Colonic mucosa (tissue), 4 donors: ENCODE results near the gene TSFM. TPM values are rescaled to one million over a fixed set of nuclear protein-coding genes. Genes with fewer than 3 reads are reported as not detected.

Experiments
- DNase-seq: peaks from one replicate; pipeline ENCODE4 v3.0.0-alpha.2; 2020
- H3K27ac ChIP-seq: fragments of 200-600 bp; one replicate; pipeline ENCODE4 v1.8.0; 2021
- H3K27me3 ChIP-seq: fragments of 200-600 bp; one replicate; pipeline ENCODE4 v1.8.0; 2021
- H3K36me3 ChIP-seq: fragments of 200-600 bp; one replicate; pipeline ENCODE4 v1.8.0; 2021
- H3K4me1 ChIP-seq: fragments of 200-600 bp; one replicate; pipeline ENCODE4 v1.8.0; 2021; ENCODE audit warnings: mild to moderate bottlenecking
- H3K4me3 ChIP-seq: fragments of 200-600 bp; one replicate; pipeline ENCODE4 v1.8.0; 2021
- H3K9ac ChIP-seq, 2 donors: one replicate each; pipeline ENCODE4 v1.7.0; 2013; ENCODE audit warnings: control low read depth in 2 of 2, low read depth in 2 of 2, low read length in 2 of 2
- H3K9me3 ChIP-seq: fragments of 200-600 bp; one replicate; pipeline ENCODE4 v1.8.0; 2021
- CTCF ChIP-seq: fragments of 200-600 bp; IDR thresholded peaks from one replicate; pipeline ENCODE4 v1.8.0; 2022; ENCODE audit warnings: antibody characterized with exemption, mild to moderate bottlenecking
- intact Hi-C: fragments of 100-400 bp; cut with DNase I; formaldehyde crosslinking; loops from one replicate; pipeline ENCODE4 v1.14.1; 2022
- total RNA-seq, 2 donors: library from RNA; stranded (reverse); fragmentation: NEBNext Ultra II Directional in 1 of 2; extraction: Animal tissue kit (Norgen Biotek cat#: 25700) in 1 of 2; gene quantifications; one replicate each; pipeline ENCODE4 v1.2.1, GENCODE V29; 2021
- donor health status: healthy.
- donor health status: DM: no; HTN: no; CAD: no.
- donor health status: DM: no; HTN: no; CAD: no.

Gene TSFM
- total RNA-seq, 2 donors from 2014 or later = 35.6 to 68.9 TPM

GRCh38 chr12:57764662-57765002, 18.0 kb upstream of the TSFM start:
- Histone ChIP-seq H3K9me3 (no peaks in the 10 kb centered on the region), H3K27ac (no peak overlapping the region), H3K27me3 (peaks cover 25% of the 10 kb centered on the region), H3K9ac (peak overlapping the region; percentile 57 to 62), H3K4me1 (peaks cover 8% of the 10 kb centered on the region), H3K36me3 (no peaks in the 10 kb centered on the region), H3K4me3 (peak overlapping the region; percentile 47)
- DNase-seq = peak; percentile 50
- no peak for TF ChIP-seq CTCF
- intact Hi-C loops = no loop called here

- peak overlapping the region; percentile 57 to 62 for H3K9ac ChIP-seq
- H3K27me3 ChIP-seq = peaks cover 25% of the 10 kb centered on the region
- H3K4me3 ChIP-seq = peak overlapping the region; percentile 47
- peak; percentile 60 for DNase-seq
- H3K27ac ChIP-seq = no peak overlapping the region
- no peak for TF ChIP-seq CTCF
- peaks cover 8% of the 10 kb centered on the region for H3K4me1 ChIP-seq
- no peaks in the 10 kb centered on the region for H3K36me3 ChIP-seq
- intact Hi-C loops = no loop called here
- no peaks in the 10 kb centered on the region for H3K9me3 ChIP-seq
Observed at GRCh38 chr12:57765003-57765697, 17.4 kb upstream of the TSFM start.

- Histone ChIP-seq H3K36me3 (no peaks in the 10 kb centered on the region), H3K27ac (no peak overlapping the region), H3K9me3 (no peaks in the 10 kb centered on the region), H3K4me3 (peak overlapping the region; percentile 47), H3K4me1 (peaks cover 8% of the 10 kb centered on the region), H3K9ac (peak overlapping the region in 1 of 2 donors; percentile 57), H3K27me3 (peaks cover 25% of the 10 kb centered on the region)
- no peak for TF ChIP-seq CTCF
- no peak for DNase-seq
- intact Hi-C loops = no loop called here
Observed at GRCh38 chr12:57765698-57766463, 16.7 kb upstream of the TSFM start.

GRCh38 chr12:57766464-57767304, 15.9 kb upstream of the TSFM start, which contains the start of gene CYP27B1:
Gene CYP27B1 (minus strand): TSS chr12:57767078. CDS start chr12:57767041, 37 bp downstream.
- no peaks in the 10 kb centered on the region for H3K9me3 ChIP-seq
- peak within 1 kb of the TSS; percentile 47 for H3K4me3 ChIP-seq
- peak within 1 kb of the TSS; percentile 8 to 47 for H3K9ac ChIP-seq
- DNase-seq = no peak
- no peak within 1 kb of the TSS for H3K27ac ChIP-seq
- H3K27me3 ChIP-seq = peaks cover 25% of the 10 kb centered on the region
- H3K36me3 ChIP-seq = no peaks in the 10 kb centered on the region
- TF ChIP-seq CTCF = no peak
- peaks cover 12% of the 10 kb centered on the region for H3K4me1 ChIP-seq
- intact Hi-C loops = no loop called here

- TF ChIP-seq CTCF = no peak
Observed at GRCh38 chr12:57767305-57767698, 15.3 kb upstream of the TSFM start.

More at GRCh38 chr12:57767305-57767698, 15.3 kb upstream of the TSFM start:
- intact Hi-C loops = no loop called here
- DNase-seq = no peak
- peak overlapping the region in 1 of 2 donors; percentile 8 for H3K9ac ChIP-seq
- no peak overlapping the region for H3K4me3 ChIP-seq
- peaks cover 12% of the 10 kb centered on the region for H3K4me1 ChIP-seq
- no peaks in the 10 kb centered on the region for H3K9me3 ChIP-seq
- peaks cover 25% of the 10 kb centered on the region for H3K27me3 ChIP-seq
- no peaks in the 10 kb centered on the region for H3K36me3 ChIP-seq
- H3K27ac ChIP-seq = no peak overlapping the region
